GM21423 (cell line): ENCODE measurements around the gene ATP7B.

Source experiments
- ATAC-seq: cut with Tn5 transposase; IDR thresholded peaks from one replicate; pipeline ENCODE4 v1.9.1; 2021; ENCODE audit warnings: mild to moderate bottlenecking, moderate library complexity; ENCODE audit not compliant: unreplicated experiment

Gene ATP7B

GRCh38 chr13:51900471-51900870 lies 110.8 kb downstream of the ATP7B start:
- ATAC-seq, result no peak

GRCh38 chr13:51895906-51896888 lies 115.1 kb downstream of the ATP7B start:
- ATAC-seq, result no peak

GRCh38 chr13:51894239-51894638 lies 117.0 kb downstream of the ATP7B start:
- ATAC-seq, result no peak

GRCh38 chr13:51892657-51893056 lies 118.6 kb downstream of the ATP7B start:
- ATAC-seq, result no peak

- ATAC-seq, result no peak
Observed at GRCh38 chr13:51887468-51887867, 123.8 kb downstream of the ATP7B start.

GRCh38 chr13:51885651-51886050 lies 125.6 kb downstream of the ATP7B start:
- ATAC-seq, result no peak

- ATAC-seq, result no peak
Observed at GRCh38 chr13:51883226-51883600, 128.0 kb downstream of the ATP7B start.
